Left lung (tissue), 10 donors: ENCODE results near the gene CGB1. TPM values are rescaled to one million over a fixed set of nuclear protein-coding genes. Genes with fewer than 3 reads are reported as not detected.
A peak's percentile ranks its signal among the peaks of the same experiment; 100 is the strongest.
"Not testable (repeated sequence)": the region's sequence is repeated elsewhere in the genome, so short reads cannot be mapped to it uniquely, and the experiment has no call there.

Source experiments
- ATAC-seq: fragments of 200-7000 bp; cut with Tn5 transposase; one replicate; pipeline ENCODE4 v1.9.1; 2020; ENCODE audit warnings: moderate library complexity
- DNase-seq, 4 donors: peaks; one replicate each; pipeline ENCODE4 v3.0.0-alpha.2; 2013 to 2020
- H3K27ac ChIP-seq, 2 donors: fragments of 200-600 bp; sonication (generic) in 1 of 2; one replicate each; pipeline versions ENCODE4 v1.5.0 to v1.8.0; 2020 to 2021
- H3K27me3 ChIP-seq, 2 donors: fragments of 200-600 bp; sonication (generic) in 1 of 2; one replicate each; pipeline versions ENCODE4 v1.5.0 to v1.8.0; 2020 to 2021
- H3K36me3 ChIP-seq, 2 donors: fragments of 200-600 bp; sonication (generic) in 1 of 2; one replicate each; pipeline versions ENCODE4 v1.5.0 to v1.8.0; 2020 to 2021
- H3K4me1 ChIP-seq, 2 donors: fragments of 200-600 bp; one replicate each; pipeline ENCODE4 v1.8.0; 2021
- H3K4me3 ChIP-seq, 2 donors: fragments of 200-600 bp; sonication (generic) in 1 of 2; one replicate each; pipeline versions ENCODE4 v1.5.0 to v1.8.0; 2020 to 2021; ENCODE audit warnings: mild to moderate bottlenecking in 1 of 2
- H3K9me3 ChIP-seq, 2 donors: fragments of 200-600 bp; sonication (generic) in 1 of 2; one replicate each; pipeline versions ENCODE4 v1.5.0 to v1.8.0; 2020 to 2021
- intact Hi-C, 2 donors: fragments of 100-400 bp; cut with DNase I; formaldehyde crosslinking; loops; one replicate each; pipeline versions ENCODE4 v1.11.2 to v1.14.2; 2022
- polyA plus RNA-seq, 6 donors: library from polyadenylated mRNA; unstranded; fragments of 120-200 nt; gene quantifications; one replicate each; pipeline ENCODE4 v1.2.1, GENCODE V29; 2013; ENCODE audit not compliant: insufficient read length in 6 of 6
- total RNA-seq, 2 donors: library from RNA; stranded (reverse); fragmentation: NEBNext Ultra II Directional; extraction: Animal tissue kit (Norgen Biotek cat#: 25700); gene quantifications; one replicate each; pipeline ENCODE4 v1.2.1, GENCODE V29; 2021
- TF ChIP-seq, protein P1 (sequence below), 2 donors: fragments of 200-600 bp; sonication (generic) in 1 of 2; IDR thresholded peaks; one replicate each; pipeline versions ENCODE4 v1.5.0 to v1.8.0; 2021; ENCODE audit warnings: antibody characterized with exemption in 2 of 2
- donor health status: DM: no; HTN: yes; CAD: no.
- donor health status: DM: no; HTN: no; CAD: no.

Gene CGB1
- total and polyA plus RNA-seq, 8 donors, result not detected

DNA sequence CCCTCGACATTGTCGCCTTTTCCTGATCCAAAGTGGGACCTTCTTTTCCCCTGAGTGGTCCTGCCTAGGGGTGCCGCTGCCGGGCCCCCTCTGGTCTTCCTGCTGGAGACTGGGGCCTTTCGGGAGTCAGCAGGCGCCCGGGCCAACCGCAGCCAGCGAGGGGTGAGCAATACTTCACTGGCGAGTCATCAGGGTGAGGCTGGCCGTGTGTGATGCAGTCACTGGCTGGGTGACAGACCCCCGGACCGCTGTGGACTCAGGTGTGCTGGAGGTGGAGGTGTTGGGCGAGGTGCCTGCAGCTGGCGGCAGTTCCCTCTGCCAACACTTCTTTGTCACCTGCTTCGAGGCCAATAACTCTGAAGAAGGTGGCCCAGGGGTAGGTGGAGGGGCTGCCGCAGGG, 5.5 kb upstream of the CGB1 start:
- Histone ChIP-seq H3K4me3 (no peak overlapping the region), H3K36me3 (no peaks in the 10 kb centered on the region), H3K4me1 (no peaks in the 10 kb centered on the region), H3K27ac (no peak overlapping the region), H3K27me3 (no peaks in the 10 kb centered on the region), H3K9me3 (no peaks in the 10 kb centered on the region)
- ATAC-seq, result no peak
- intact Hi-C loops, result no loop called here
- TF ChIP-seq, protein P1, sequence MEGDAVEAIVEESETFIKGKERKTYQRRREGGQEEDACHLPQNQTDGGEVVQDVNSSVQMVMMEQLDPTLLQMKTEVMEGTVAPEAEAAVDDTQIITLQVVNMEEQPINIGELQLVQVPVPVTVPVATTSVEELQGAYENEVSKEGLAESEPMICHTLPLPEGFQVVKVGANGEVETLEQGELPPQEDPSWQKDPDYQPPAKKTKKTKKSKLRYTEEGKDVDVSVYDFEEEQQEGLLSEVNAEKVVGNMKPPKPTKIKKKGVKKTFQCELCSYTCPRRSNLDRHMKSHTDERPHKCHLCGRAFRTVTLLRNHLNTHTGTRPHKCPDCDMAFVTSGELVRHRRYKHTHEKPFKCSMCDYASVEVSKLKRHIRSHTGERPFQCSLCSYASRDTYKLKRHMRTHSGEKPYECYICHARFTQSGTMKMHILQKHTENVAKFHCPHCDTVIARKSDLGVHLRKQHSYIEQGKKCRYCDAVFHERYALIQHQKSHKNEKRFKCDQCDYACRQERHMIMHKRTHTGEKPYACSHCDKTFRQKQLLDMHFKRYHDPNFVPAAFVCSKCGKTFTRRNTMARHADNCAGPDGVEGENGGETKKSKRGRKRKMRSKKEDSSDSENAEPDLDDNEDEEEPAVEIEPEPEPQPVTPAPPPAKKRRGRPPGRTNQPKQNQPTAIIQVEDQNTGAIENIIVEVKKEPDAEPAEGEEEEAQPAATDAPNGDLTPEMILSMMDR (IDR thresholded peaks at IDR 0.05), result no peak
- peak in 1 of 4 donors; percentile 69 for DNase-seq

- H3K36me3 ChIP-seq, H3K4me1 ChIP-seq, H3K9me3 ChIP-seq, H3K4me3 ChIP-seq, DNase-seq, H3K27ac ChIP-seq, ATAC-seq, intact Hi-C loops, H3K27me3 ChIP-seq: not testable (repeated sequence)
Measured at GRCh38 chr19:49039736-49040135, 3.0 kb upstream of the CGB1 start.

DNA sequence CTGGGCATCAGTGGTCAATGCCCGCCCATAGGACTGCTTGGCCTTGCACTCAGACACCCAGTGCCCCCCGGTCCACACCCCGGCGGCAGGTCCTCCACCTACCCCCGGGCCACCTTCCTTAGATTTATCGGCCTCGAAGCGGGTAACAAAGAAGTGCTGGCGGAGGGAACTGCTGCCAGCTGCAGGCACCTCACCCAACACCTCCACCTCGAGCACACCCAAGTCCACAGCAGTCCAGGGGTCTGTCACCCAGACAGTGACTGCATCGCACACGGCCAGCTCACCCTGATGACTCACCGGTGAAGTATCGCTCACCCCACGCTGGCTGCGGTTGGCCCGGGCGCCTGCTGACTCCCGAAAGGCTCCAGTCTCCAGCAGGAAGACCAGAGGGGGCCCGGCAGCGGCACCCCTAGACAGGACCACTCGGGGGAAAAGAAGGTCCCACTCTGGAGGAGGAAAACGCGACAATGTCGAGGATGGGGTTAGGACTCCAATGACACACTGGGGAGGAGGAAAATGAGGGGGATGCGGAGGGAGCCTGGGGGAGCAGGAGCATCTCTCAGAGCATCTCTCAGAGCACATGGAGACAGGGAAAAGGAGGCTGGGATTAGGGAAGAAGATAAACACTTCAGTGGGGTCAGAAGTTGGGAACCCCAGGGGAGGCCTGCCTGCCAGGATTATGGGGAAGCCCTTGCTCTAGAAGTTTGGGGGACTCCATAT, 2.0 kb upstream of the CGB1 start:
- H3K4me3 ChIP-seq, H3K9me3 ChIP-seq, ATAC-seq, H3K27me3 ChIP-seq, DNase-seq, intact Hi-C loops, H3K4me1 ChIP-seq, H3K36me3 ChIP-seq, H3K27ac ChIP-seq: not testable (repeated sequence)

- H3K27ac ChIP-seq, H3K9me3 ChIP-seq, ATAC-seq, H3K36me3 ChIP-seq, H3K4me3 ChIP-seq, H3K27me3 ChIP-seq, H3K4me1 ChIP-seq, DNase-seq, intact Hi-C loops: not testable (repeated sequence)
Measured at GRCh38 chr19:49038111-49038510, 1.4 kb upstream of the CGB1 start.

GRCh38 chr19:49031642-49032301, 4.9 kb downstream of the CGB1 start, which contains the start of gene CGB2:
TSS of gene CGB2 (plus strand) at chr19:49031890. CDS start at chr19:49032096, 206 bp downstream.
- ATAC-seq, H3K4me1 ChIP-seq, H3K9me3 ChIP-seq, H3K27ac ChIP-seq, intact Hi-C loops, H3K27me3 ChIP-seq, H3K4me3 ChIP-seq, H3K36me3 ChIP-seq: not testable (repeated sequence)
- TF ChIP-seq, protein P1 (IDR thresholded peaks at IDR 0.05), result peak in 1 of 2 donors; percentile 25
- DNase-seq, result peak in 1 of 4 donors; percentile 69

DNA sequence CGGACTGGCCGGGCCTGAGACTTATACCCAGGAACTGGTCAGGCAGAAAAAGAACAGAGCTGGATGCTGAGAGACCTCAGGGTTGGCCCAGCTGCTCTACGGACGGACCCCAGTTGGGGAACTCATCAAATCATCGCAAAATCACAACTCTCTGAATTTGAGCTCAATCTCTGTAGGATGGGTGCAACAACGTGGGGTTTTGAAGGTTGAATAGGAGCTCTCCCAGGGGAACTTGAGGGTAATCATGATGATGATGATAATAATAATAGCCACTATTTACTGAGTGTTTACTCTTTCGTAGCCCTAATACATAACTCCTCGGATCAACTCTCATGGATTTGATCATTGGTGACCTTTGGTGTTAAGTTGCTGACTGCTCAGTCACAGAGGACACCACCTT, 6.4 kb downstream of the CGB1 start:
- H3K9me3 ChIP-seq, DNase-seq, intact Hi-C loops, H3K4me3 ChIP-seq, H3K36me3 ChIP-seq, H3K27ac ChIP-seq, ATAC-seq, H3K4me1 ChIP-seq, H3K27me3 ChIP-seq: not testable (repeated sequence)

DNA sequence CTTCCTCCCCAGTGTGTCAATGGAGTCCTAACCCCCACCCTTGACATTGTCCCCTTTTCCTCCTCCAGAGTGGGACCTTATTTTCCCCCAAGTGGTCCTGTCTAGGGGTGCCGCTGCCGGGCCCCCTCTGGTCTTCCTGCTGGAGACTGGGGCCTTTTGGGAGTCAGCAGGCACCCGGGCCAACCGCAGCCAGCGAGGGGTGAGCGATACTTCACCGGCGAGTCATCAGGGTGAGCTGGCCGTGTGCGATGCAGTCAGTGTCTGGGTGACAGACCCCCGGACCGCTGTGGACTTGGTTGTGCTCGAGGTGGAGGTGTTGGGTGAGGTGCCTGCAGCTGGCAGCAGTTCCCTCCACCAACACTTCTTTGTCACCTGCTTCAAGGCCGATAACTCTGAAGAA, 6.9 kb downstream of the CGB1 start:
- H3K4me1 ChIP-seq, H3K27ac ChIP-seq, ATAC-seq, H3K36me3 ChIP-seq, H3K4me3 ChIP-seq, intact Hi-C loops, DNase-seq, H3K9me3 ChIP-seq, H3K27me3 ChIP-seq: not testable (repeated sequence)

- H3K27me3 ChIP-seq, ATAC-seq, intact Hi-C loops, H3K4me1 ChIP-seq, DNase-seq, H3K4me3 ChIP-seq, H3K9me3 ChIP-seq, H3K36me3 ChIP-seq, H3K27ac ChIP-seq: not testable (repeated sequence)
Measured at GRCh38 chr19:49028686-49029085, 8.0 kb downstream of the CGB1 start.

DNA sequence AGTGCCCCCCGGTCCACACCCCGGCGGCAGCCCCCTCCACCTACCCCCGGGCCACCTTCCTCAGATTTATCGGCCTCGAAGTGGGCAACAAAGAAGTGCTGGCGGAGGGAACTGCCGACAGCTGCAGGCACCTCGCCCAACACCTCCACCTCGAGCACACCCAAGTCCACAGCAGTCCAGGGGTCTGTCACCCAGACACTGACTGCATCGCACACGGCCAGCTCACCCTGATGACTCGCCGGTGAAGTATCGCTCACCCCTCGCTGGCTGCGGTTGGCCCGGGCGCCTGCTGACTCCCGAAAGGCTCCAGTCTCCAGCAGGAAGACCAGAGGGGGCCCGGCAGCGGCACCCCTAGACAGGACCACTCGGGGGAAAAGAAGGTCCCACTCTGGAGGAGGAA, 11.1 kb downstream of the CGB1 start:
- ATAC-seq, H3K4me1 ChIP-seq, H3K4me3 ChIP-seq, H3K9me3 ChIP-seq, H3K27me3 ChIP-seq, H3K27ac ChIP-seq, intact Hi-C loops, DNase-seq, H3K36me3 ChIP-seq: not testable (repeated sequence)

DNA sequence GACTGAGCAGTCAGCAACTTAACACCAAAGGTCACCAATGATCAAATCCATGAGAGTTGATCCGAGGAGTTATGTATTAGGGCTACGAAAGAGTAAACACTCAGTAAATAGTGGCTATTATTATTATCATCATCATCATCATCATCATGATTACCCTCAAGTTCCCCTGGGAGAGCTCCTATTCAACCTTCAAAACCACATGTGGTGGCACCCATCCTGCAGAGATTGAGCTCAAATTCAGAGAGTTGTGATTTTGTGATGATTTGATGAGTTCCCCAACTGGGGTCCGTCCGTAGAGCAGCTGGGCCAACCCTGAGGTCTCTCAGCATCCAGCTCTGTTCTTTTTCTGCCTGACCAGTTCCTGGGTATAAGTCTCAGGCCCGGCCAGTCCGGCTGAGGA, 11.6 kb downstream of the CGB1 start:
- ATAC-seq, DNase-seq, H3K27ac ChIP-seq, intact Hi-C loops, H3K4me3 ChIP-seq, H3K36me3 ChIP-seq, H3K4me1 ChIP-seq, H3K9me3 ChIP-seq: not testable (repeated sequence)
- H3K27me3 ChIP-seq, result peaks cover 0 to 12% of the 10 kb centered on the region in 2 donors

GRCh38 chr19:49024233-49024632, 12.5 kb downstream of the CGB1 start, which contains the start of gene CGB3:
TSS of gene CGB3 (minus strand) at chr19:49024333. CDS start at chr19:49023971, 362 bp downstream.
- H3K27ac ChIP-seq, DNase-seq, H3K4me1 ChIP-seq, ATAC-seq, H3K36me3 ChIP-seq, H3K4me3 ChIP-seq, intact Hi-C loops, H3K9me3 ChIP-seq: not testable (repeated sequence)
- peaks cover 0 to 21% of the 10 kb centered on the region in 2 donors for H3K27me3 ChIP-seq
